SH-SY5Y (cell line): Measurements from ENCODE around the gene POLN.

ENCODE experiments used
- GATA2 ChIP-seq: IDR thresholded peaks from 2 replicates; pipeline ENCODE4 v1.6.1; 2011; ENCODE audit warnings: mild to moderate bottlenecking, low read depth, low read length
- GATA3 ChIP-seq: IDR thresholded peaks from 2 replicates; pipeline ENCODE4 v1.6.1; 2011; ENCODE audit warnings: low read depth, mild to moderate bottlenecking, low read length, moderate library complexity

POLN gene

DNA sequence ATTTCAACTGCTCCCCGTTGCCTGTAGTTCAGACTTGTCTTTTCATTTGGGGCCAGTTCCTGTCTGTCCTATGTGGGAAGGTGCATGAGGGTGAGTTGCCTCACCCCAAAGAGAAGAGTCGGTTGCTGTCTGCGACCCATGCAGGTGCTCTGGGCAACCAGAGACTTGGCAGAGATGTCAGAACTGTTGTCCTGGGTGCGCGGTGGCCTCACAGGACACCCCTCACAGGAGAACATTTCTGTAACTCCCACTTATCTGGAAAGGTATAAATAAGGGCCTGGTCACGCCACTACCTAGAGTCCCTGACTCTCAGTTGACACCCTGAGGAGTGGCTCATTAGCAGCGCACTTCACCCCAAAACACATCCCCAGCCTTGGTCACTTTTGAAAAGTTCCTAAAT lies 192.5 kb downstream of the POLN start:
- no peak for TF ChIP-seq GATA3
- TF ChIP-seq GATA2 = no peak

DNA sequence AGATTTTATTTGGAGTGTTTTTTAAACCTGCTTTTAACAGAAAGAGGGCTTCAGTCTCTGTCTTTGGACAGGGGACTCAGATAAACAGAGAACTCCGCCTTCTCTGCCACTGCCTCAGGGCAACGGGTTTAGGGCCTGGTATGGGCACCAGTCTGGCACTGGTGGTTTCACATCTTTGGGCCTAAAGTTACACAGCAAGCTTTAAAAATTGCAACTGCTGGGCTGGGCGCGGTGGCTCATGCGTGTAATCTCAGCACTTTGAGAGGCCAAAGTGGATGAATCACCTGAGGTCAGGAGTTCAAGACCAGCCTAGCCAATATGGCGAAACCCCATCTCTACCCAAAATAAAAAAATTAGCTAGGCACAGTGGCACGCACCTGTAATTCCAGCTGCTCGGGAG lies 193.1 kb downstream of the POLN start:
- TF ChIP-seq GATA2 (no peak), GATA3 (no peak)

DNA sequence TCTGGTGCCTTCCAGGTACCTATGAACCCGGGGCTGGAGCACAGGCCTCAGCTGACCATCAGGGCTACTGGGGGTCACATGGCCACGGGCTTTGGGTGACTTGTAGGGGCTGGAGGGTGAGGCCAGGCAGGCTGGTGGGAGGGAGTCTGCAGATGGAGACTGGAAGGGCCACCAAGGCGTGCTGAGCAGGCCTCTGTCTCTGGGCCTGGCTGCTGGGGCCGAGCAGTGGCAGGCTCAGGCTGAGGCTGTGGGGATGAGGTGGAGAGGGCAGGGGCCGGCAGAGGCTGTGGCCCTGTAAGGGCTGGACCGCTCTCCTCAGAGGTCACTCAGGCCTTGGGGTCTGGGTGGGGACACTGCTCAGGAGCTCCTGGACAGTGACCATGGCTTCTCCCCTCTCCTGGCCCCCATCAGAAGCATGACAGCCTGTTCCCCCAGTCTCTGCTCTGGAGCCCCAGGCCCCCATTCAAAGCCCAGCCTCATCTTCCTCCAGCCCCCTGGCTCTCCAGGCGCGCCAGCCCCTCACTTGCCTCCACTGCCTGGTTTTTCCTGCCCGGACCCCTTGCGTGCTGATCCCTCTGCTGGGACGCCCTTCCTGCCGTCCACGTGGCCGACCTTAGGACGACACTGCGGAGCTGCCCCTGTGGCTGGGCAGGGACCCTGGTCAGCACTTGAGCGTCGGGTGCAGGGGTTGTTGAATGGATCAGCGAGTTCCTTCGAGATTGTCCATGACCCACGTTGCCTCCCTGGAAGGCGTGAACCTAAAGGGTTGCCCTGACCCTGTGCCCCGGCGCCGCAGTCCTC lies 193.9 kb downstream of the POLN start:
- TF ChIP-seq GATA2 (no peak), GATA3 (no peak)

DNA sequence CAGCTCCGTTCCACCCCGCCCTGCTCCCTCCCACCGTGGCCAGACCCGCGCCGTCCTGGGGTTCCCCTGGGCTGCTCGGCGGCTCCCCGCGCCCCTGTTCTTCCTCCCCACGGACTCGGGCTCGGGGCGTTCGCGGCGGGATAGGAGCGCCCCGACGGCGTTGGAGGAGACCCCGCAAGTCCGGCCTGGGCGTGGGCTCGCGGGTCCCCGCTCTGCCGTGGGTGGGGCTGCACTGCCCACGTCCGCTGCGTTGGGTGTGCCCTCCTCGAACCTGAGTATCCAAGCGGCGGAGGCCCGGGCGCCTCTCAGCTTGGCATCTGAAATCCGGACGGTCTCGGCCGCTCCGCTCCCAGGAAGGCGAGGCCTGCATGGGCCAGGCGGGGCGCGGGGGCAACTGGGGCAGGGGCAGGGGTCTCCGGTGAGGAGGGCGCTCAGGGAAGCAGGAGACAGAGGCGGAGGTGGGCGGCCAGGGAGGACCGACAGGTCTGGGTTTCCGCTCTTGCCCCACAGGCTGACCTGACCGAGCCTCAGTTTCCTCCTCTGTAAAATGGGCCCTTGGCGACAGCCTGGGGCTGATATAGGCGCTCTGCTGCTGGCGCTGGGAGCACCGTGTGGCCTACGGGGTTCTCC lies 194.8 kb downstream of the POLN start:
- TF ChIP-seq GATA2 = no peak
- TF ChIP-seq GATA3 = no peak

DNA sequence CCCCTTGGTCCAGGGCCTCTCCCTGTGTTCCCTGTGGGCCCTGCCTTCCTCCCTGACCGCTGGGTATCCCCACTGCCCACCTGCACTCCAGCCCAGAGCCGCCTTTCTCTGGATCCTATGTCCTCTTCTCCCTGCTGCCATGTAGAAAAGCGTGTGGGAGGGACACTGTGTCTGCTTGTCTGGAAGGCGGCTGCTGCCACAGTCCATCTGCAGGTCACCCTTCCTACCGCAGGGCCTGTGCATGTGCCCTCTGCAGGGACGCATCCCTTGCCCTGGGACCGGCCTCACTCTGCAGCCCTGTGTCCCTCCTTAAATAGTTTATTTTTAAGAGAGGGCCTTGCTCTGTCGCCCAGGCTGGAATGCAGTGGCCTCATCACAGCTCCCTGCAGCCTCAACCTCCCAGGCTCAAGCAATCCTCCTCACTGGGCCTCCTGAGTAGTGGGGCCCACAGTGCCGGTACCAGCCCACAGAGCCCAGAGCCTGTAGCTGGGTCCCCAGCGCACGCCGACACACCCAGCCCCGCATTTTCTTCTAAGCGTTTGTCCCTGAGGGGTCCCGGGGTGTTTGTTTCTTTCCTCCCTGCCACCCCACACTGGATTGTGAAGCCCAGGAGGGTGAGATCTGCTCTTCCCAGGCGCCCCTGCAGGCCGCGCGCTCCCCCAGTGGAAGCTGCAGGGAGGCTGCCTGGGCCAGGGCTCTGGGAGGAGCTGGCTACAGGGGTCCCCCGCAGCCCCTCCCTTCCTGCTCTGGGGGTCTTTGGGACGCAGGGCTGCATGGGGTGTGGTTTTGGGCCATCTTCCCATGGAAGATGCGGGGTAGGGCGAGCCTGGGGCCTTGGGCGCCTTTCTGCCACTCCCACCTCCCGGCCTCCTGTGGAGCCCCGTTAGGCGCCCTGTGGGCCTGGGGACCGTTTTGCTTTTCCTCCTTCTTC lies 195.6 kb downstream of the POLN start:
- TF ChIP-seq GATA2 = no peak
- no peak for TF ChIP-seq GATA3

DNA sequence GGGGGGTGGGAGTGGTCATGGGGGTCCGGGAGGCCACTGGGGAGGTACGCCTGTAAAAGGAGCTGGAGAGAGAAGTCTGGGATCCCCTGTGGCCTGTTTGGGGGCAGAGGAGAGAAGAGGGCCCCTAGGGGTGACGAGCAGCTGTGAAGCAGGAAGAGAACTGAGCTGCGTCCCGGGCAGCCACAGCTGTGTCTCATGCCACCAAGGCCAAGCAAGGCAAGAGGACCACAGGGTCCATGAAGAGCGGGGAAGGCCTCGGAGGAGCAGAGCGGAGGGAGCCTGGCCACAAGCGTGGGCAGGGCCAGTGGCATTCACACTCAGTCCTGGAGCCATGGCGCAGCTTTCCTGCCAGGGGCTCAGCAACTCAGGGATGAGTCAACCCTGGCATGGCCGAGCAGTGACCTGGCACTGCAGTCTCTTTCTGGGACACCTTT lies 196.4 kb downstream of the POLN start:
- TF ChIP-seq GATA2 = no peak
- TF ChIP-seq GATA3 = no peak

DNA sequence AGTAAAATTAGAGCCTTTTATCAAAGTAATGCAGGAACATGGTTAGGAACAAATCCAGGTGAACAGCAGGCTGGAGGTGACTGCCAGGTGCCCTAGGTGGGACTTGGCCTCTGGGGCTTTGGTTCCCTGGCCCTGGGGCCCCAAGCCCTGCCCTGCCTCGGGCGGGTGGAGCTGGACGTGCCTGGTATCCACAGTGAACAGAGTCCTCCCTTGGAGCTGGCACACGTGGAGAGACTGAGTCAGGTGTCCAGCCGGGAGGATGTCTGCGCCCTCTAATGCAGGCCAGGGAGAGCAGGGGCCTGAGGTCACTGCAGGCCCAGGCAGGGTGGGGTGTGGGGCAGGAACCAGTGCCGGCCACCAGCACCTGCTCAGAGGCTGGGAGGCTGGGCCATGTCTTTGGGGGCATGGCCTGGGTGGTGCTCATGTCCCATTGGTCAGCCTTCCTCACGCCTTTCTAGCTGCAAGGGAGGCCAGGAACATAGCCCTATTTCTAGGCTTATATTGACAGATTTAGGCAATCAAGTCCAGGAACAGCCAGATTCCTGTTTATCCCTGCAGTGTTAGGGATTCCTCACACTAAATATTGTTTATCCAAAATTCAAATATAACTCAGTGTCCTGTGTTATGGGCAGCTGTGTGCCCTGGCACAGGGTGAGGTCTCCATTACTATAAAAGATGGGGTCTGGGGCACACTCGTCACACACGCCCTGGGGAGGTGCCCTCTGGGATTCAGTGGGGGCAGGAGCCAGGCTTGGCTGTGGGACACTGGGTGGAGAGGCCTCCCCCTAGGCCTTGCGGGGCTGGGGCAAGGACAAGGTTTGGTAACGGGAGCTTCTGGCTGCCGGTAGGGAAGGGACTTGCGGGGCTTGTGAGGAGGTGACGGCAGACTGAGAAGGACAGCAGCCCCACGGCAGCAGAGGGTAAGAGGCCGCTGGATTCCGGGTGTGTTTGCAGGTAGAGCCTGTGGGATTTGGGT lies 197.1 kb downstream of the POLN start:
- TF ChIP-seq GATA2 (no peak), GATA3 (no peak)

DNA sequence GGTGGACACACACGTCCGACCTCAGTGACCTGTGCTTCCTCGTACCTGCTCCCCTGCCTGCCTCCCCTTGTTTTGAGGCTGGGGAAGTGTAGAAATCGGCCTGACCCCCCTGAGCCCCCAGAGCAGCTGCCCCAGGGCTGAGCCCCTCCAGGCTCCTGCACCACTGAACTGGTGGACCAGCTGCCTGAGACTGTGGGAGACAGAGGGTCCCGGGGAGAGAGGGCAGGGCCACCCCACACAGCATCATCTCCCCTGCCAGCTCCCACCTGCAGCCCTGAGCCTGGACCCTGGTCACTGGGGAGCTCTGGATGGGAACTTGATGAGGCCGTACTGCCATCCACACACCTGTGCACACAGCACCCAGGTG lies 197.8 kb downstream of the POLN start:
- TF ChIP-seq GATA3 (no peak), GATA2 (no peak)

DNA sequence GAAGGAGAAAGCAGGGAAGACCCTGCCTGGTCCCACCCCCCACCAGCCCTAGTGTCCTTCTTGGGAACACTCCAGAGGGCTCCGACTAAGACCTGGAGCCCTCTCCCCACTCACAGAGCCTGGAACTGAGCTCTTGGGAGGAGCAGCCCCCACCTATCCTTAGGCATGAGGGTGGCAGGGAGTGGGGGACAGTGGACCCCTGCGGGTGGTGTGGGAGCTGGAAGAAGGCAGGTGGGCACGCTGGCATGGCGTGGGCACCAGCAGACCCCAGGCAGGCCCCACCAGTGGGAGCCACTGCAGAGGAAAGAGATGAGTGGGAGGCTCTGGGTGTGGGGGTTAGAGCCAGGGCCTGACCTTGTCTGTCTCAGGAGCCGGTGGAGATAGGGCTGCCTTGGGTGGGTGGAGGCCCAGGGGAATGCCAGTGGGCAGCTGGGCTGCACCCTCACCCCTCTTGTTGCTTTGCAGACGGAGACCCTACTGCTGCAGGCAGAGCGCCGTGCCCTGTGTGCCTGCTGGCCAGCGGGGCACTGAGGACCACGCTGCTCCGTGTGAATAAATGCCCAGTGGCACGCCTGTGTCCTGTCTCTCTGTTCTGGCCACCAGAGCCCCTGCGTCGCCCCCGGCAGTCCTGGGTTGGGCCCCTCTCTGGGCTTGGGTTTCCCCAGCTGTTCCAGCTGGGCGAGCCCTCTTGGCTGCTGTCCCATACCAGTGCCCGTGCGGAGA lies 198.4 kb downstream of the POLN start:
- TF ChIP-seq GATA3 = no peak
- no peak for TF ChIP-seq GATA2

DNA sequence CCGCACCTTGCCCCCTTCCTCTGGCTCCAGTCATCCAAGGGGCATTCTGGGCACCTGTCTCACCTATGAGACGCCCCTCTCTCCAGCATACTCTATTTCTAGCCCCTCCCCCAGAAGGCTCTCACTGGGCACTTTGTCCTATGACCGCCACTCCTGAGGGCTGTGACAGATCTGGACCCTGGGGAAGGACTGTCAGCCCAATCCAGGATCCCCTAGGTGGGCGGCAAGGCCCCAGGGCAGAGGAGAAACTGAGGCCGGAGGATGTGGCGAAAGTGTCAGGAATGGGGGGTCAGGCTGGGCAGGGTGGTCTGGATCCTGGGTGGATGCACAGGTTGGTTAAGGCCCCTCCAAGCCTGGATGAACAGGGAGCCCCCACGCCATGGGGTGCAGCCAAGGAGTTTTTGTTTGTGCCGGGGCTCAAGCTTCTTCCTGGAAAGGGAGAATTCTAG lies 198.9 kb downstream of the POLN start:
- no peak for TF ChIP-seq GATA2
- TF ChIP-seq GATA3 = no peak

DNA sequence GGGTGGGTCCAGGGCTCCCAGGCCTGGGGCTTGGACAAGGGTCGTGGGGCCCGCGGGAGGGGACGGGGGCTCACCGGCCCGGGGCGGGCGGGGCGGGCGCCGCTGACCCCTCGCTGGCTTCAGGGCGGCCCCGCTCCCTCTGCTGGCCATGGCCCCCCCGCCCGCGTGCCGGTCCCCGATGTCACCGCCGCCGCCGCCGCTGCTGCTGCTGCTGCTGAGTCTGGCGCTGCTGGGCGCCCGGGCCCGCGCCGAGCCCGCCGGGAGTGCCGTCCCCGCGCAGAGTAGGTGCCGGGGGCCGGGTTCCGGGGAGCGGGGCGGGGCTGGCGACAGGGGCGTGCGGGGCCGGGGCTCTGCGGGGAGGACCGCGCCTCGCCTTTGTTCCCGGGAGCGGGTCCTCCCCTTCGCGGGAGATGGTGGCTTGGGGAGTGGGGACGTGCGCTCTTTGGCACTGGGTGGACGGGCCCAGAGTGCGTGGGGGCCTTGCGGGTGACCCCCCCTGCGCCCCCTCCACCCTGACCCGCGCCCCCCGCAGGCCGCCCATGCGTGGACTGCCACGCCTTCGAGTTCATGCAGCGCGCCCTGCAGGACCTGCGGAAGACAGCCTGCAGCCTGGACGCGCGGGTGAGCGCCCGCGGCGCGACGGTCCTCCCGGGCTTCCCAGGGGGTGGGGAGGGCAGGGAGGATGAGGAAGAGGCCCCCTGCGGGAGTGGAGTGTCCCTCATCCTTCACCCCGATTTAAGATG lies 199.5 kb downstream of the POLN start:
- TF ChIP-seq GATA2 = no peak
- no peak for TF ChIP-seq GATA3
